Ishikawa (cell line): ENCODE measurements around the gene ZMYM5.
A peak's percentile ranks its signal among the peaks of the same experiment; 100 is the strongest.

Experiments
- FOXM1 ChIP-seq: IDR thresholded peaks from 2 replicates; pipeline ENCODE4 v1.6.1; 2012; ENCODE audit warnings: low read depth, borderline replicate concordance
- TAF1 ChIP-seq: IDR thresholded peaks from 2 replicates; pipeline ENCODE4 v1.6.1; 2012; ENCODE audit warnings: low read depth, mild to moderate bottlenecking
- YY1 ChIP-seq: IDR thresholded peaks from 2 replicates; pipeline ENCODE4 v1.6.1; 2012; ENCODE audit warnings: low read depth
- ZBTB7A ChIP-seq: IDR thresholded peaks from 2 replicates; pipeline ENCODE4 v1.6.1; 2012; ENCODE audit warnings: low read depth

GRCh38 chr13:19864746-19865309 is 1.4 kb upstream of the ZMYM5 start:
- no peak for TF ChIP-seq ZBTB7A
- TF ChIP-seq YY1, result peak; percentile 76; the same call in 1 of the 2 replicates
- no peak for TF ChIP-seq TAF1
- TF ChIP-seq FOXM1, result no peak
